Measurements from ENCODE around the gene KCNIP1.

The KCNIP1 gene

GRCh38 chr5:170504616-170505266, 921 bp downstream of the KCNIP1 start:
- H3K9me3 ChIP-seq (ENCODE audit: control insufficient read depth, low read length), result no peaks in the 10 kb centered on the region
- peaks cover 9% of the 10 kb centered on the region for H3K4me1 ChIP-seq (ENCODE audit: control insufficient read depth, insufficient read depth, low read length)
- H3K4me3 ChIP-seq (ENCODE audit: insufficient read depth, low read depth, low read length), result peak overlapping the region; percentile 39
- WGBS, 2 experiments, result 85 to 88% methylated on average over 23 of the region's 23 CpGs
- no peak overlapping the region for H3K27ac ChIP-seq (ENCODE audit: insufficient read depth, low read depth, low read length, poor library complexity, severe bottlenecking)
- no peaks in the 10 kb centered on the region for H3K36me3 ChIP-seq (ENCODE audit: control insufficient read depth, insufficient read depth, low read length)
- H3K27me3 ChIP-seq (ENCODE audit: control insufficient read depth, insufficient read depth, low read length, poor library complexity, severe bottlenecking), result peaks cover 31% of the 10 kb centered on the region

DNA sequence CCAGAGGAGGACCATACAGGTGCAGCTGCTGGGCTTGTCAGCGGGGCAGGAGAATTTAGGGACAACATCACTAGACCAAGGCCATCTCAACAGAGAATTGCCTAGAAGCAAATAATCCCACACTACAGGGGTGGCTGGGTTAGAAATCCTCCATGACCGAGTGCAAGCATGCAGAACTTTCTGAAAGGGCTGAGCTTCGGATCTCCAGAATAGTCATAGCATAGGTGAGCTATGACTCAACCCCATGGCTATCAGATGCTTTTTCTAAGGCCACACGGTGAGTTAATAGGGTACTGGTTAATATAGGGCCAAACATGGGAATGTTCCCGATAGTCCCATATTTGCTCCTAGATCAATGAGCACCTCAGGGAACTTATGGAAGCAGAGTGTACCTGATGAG, 4.2 kb downstream of the KCNIP1 start:
- H3K27me3 ChIP-seq (ENCODE audit: control insufficient read depth, insufficient read depth, low read length, poor library complexity, severe bottlenecking), result peaks cover 31% of the 10 kb centered on the region

DNA sequence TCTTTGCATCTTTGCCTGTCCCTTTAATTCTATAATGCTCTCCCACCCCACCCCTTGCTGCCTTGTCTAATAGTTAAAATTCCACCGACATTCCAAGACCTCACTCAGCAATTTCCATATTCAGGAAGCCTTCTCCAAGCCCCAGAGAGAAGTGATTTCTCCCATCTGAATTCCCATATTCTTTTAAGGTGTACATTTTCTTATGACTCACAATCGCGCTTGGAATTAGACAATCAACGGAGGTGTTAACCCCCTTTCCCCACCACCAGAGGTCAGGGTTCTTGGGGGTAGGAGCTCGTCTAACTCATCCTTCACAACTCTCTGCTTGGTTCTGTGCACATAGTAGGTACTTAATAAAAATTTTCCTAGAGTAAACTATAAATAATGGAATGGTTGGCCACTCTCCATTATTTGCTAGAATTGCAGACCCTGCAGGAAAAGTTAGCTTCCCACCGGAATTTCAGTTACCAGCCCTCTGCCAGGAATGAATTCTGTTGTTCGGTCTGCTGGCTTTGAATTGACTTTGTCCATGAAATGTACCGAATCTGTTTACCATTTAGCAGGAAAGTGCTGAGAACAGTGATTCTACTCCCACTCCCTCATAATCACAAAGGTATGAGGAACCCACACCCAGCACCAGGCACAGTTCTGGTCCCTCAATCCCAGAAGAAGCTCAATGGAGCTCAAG, 5.0 kb downstream of the KCNIP1 start:
- no peaks in the 10 kb centered on the region for H3K36me3 ChIP-seq (ENCODE audit: control insufficient read depth, insufficient read depth, low read length)
- peaks cover 26% of the 10 kb centered on the region for H3K27me3 ChIP-seq (ENCODE audit: control insufficient read depth, insufficient read depth, low read length, poor library complexity, severe bottlenecking)
- H3K4me3 ChIP-seq (ENCODE audit: insufficient read depth, low read depth, low read length), result no peak overlapping the region
- no peak overlapping the region for H3K27ac ChIP-seq (ENCODE audit: insufficient read depth, low read depth, low read length, poor library complexity, severe bottlenecking)
- H3K4me1 ChIP-seq (ENCODE audit: control insufficient read depth, insufficient read depth, low read length), result peaks cover 5% of the 10 kb centered on the region
- WGBS, 2 experiments, result 85 to 88% methylated on average over 7 of the region's 8 CpGs
- H3K9me3 ChIP-seq (ENCODE audit: control insufficient read depth, low read length), result no peaks in the 10 kb centered on the region

More for the DNA sequence above, 4.2 kb downstream of the KCNIP1 start:
- Histone ChIP-seq H3K9me3 (ENCODE audit: control insufficient read depth, low read length) (no peaks in the 10 kb centered on the region), H3K4me1 (ENCODE audit: control insufficient read depth, insufficient read depth, low read length) (peaks cover 5% of the 10 kb centered on the region), H3K27ac (ENCODE audit: insufficient read depth, low read depth, low read length, poor library complexity, severe bottlenecking) (no peak overlapping the region), H3K4me3 (ENCODE audit: insufficient read depth, low read depth, low read length) (no peak overlapping the region), H3K36me3 (ENCODE audit: control insufficient read depth, insufficient read depth, low read length) (no peaks in the 10 kb centered on the region)
- WGBS, 2 experiments, result 91 to 94% methylated on average over 5 of the region's 5 CpGs

DNA sequence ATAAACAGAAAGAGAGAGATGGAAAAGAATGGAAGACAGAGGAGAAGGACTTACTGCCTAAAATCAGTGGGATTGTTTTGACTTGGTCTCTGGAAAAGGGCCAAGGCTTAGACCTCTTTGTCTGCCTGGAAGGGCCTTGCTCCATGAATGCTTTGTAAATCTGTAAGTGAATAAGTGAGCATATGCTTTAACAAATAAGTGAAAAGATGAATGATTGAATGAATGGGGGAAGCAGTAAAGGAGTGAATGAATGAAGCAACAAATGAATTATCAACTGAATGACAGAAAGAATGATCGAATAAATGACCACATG, 5.5 kb downstream of the KCNIP1 start:
- peaks cover 21% of the 10 kb centered on the region for H3K27me3 ChIP-seq (ENCODE audit: control insufficient read depth, insufficient read depth, low read length, poor library complexity, severe bottlenecking)
- peaks cover 5% of the 10 kb centered on the region for H3K4me1 ChIP-seq (ENCODE audit: control insufficient read depth, insufficient read depth, low read length)
- no peaks in the 10 kb centered on the region for H3K36me3 ChIP-seq (ENCODE audit: control insufficient read depth, insufficient read depth, low read length)
- no peak overlapping the region for H3K27ac ChIP-seq (ENCODE audit: insufficient read depth, low read depth, low read length, poor library complexity, severe bottlenecking)
- WGBS, 2 experiments, result 88 to 100% methylated on average over 1 of the region's 1 CpG
- no peaks in the 10 kb centered on the region for H3K9me3 ChIP-seq (ENCODE audit: control insufficient read depth, low read length)
- no peak overlapping the region for H3K4me3 ChIP-seq (ENCODE audit: insufficient read depth, low read depth, low read length)

DNA sequence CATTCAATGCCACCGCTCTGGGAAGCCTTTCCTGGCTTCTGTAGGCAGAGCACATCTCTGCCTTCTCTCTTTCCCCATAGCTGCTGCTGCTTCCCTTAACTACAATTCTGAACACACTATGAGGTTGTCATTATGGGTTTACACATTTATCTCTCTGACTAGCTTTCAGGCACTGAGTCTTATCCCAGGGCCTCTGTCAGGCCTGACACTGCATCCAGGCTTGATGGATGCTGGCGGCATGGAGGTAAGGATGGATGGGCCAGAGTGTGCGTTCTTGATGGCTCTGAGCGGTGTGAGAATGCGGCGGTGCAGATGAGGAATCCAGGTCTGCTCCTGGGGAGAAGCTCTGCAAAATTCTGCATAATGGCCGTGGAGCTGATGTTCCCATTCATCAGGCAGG, 6.3 kb downstream of the KCNIP1 start:
- no peaks in the 10 kb centered on the region for H3K36me3 ChIP-seq (ENCODE audit: control insufficient read depth, insufficient read depth, low read length)
- peaks cover 13% of the 10 kb centered on the region for H3K27me3 ChIP-seq (ENCODE audit: control insufficient read depth, insufficient read depth, low read length, poor library complexity, severe bottlenecking)
- 94 to 95% methylated on average over 7 of the region's 7 CpGs for WGBS, 2 experiments
- H3K9me3 ChIP-seq (ENCODE audit: control insufficient read depth, low read length), result no peaks in the 10 kb centered on the region
- H3K4me3 ChIP-seq (ENCODE audit: insufficient read depth, low read depth, low read length), result no peak overlapping the region
- H3K4me1 ChIP-seq (ENCODE audit: control insufficient read depth, insufficient read depth, low read length), result peaks cover 5% of the 10 kb centered on the region
- H3K27ac ChIP-seq (ENCODE audit: insufficient read depth, low read depth, low read length, poor library complexity, severe bottlenecking), result no peak overlapping the region

DNA sequence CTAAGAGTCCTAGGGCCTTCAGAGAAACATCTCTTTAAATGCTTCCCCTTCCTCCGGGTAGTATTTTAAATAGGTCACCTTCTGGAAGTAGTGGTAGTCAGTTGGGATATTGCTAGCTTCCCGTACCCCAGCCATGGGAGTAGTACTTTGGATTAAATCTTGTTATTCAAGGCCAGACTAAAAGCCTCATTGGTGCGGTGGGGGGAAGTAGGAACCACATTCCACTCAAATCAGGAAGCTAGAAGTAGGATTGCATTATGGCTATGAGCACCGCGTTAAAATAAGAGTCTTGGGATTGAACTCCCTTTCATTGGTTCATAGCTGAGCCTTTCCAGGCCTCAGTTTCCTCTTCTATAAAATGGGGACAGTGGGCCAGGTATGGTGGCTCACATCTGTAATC, 6.7 kb downstream of the KCNIP1 start:
- no peaks in the 10 kb centered on the region for H3K9me3 ChIP-seq (ENCODE audit: control insufficient read depth, low read length)
- peaks cover 8% of the 10 kb centered on the region for H3K27me3 ChIP-seq (ENCODE audit: control insufficient read depth, insufficient read depth, low read length, poor library complexity, severe bottlenecking)
- no peak overlapping the region for H3K27ac ChIP-seq (ENCODE audit: insufficient read depth, low read depth, low read length, poor library complexity, severe bottlenecking)
- no peak overlapping the region for H3K4me3 ChIP-seq (ENCODE audit: insufficient read depth, low read depth, low read length)
- WGBS, 2 experiments, result 95 to 96% methylated on average over 5 of the region's 5 CpGs
- peaks cover 5% of the 10 kb centered on the region for H3K4me1 ChIP-seq (ENCODE audit: control insufficient read depth, insufficient read depth, low read length)
- H3K36me3 ChIP-seq (ENCODE audit: control insufficient read depth, insufficient read depth, low read length), result no peaks in the 10 kb centered on the region

DNA sequence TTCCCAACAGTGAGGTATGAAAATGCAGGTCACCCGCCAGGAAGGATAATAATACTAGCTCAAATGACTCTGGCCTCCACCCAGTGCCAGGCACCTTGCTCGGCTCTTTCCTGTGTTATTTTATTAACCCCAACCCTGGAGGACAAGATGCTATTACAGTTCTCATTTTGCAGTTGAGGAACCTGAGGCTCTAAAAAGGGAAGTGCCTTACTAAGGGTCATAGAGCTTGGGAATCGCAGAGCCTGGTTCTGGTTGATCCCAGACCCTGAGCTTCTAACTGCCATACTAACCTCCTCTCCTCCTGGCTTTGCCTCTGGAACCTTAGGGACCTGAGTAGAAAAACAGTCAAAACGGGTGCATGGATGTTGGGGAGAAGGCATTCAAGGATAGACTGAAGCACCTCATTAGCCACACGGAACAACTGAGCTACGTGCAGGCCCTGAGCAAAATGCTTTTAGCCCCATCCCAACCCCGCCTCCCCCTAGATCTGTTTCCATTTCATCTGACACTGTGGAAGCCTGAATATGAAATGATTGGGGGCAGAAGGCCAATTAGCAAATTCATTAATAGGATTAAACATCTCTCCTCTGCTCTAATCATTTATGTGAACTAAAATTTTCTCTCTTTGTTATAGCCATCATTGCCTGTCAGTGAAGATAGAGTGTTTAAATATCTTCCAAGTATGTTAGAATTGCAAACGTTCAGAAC, 7.9 kb downstream of the KCNIP1 start:
- WGBS, 2 experiments, result 93% methylated on average over 8 of the region's 8 CpGs
- peaks cover 5% of the 10 kb centered on the region for H3K4me1 ChIP-seq (ENCODE audit: control insufficient read depth, insufficient read depth, low read length)
- H3K36me3 ChIP-seq (ENCODE audit: control insufficient read depth, insufficient read depth, low read length), result no peaks in the 10 kb centered on the region
- H3K4me3 ChIP-seq (ENCODE audit: insufficient read depth, low read depth, low read length), result no peak overlapping the region
- H3K27ac ChIP-seq (ENCODE audit: insufficient read depth, low read depth, low read length, poor library complexity, severe bottlenecking), result no peak overlapping the region
- no peaks in the 10 kb centered on the region for H3K9me3 ChIP-seq (ENCODE audit: control insufficient read depth, low read length)
- no peaks in the 10 kb centered on the region for H3K27me3 ChIP-seq (ENCODE audit: control insufficient read depth, insufficient read depth, low read length, poor library complexity, severe bottlenecking)

DNA sequence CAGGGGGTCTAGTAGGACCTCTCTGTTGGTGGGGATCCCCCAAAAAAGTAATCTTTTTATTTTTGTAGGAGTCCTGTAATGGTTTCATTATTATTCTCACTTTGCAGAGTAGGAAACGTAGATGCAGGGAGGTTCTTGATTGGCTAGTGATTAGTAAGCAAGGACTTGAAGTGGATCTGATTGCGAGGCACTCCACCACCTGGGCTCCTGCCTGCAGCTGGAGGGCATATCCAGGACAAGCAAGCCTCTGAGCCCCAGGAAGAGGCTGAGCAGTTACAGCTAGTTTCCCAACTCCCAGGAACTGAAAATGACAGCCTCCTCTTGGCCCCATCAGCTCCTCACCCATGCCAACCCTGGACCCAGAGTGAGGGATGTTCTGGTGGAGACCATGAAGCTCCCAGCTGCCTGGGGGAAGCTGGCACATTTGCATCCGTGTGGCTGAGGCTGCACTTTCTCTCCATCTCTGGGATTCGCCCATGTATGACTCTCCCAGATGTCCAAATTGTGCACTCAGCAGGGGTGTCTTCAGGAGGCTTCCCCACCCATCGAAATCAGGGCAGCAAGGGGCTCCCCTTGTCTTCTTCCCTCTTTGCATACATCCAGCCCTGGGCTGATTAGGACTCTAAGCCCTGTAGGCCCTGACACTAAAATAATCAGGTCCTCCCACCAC, 10.2 kb downstream of the KCNIP1 start:
- H3K4me3 ChIP-seq (ENCODE audit: insufficient read depth, low read depth, low read length), result no peak overlapping the region
- no peak overlapping the region for H3K27ac ChIP-seq (ENCODE audit: insufficient read depth, low read depth, low read length, poor library complexity, severe bottlenecking)
- no peaks in the 10 kb centered on the region for H3K36me3 ChIP-seq (ENCODE audit: control insufficient read depth, insufficient read depth, low read length)
- no peaks in the 10 kb centered on the region for H3K9me3 ChIP-seq (ENCODE audit: control insufficient read depth, low read length)
- WGBS, 2 experiments, result 86 to 88% methylated on average over 5 of the region's 5 CpGs
- H3K27me3 ChIP-seq (ENCODE audit: control insufficient read depth, insufficient read depth, low read length, poor library complexity, severe bottlenecking), result no peaks in the 10 kb centered on the region
- no peaks in the 10 kb centered on the region for H3K4me1 ChIP-seq (ENCODE audit: control insufficient read depth, insufficient read depth, low read length)

DNA sequence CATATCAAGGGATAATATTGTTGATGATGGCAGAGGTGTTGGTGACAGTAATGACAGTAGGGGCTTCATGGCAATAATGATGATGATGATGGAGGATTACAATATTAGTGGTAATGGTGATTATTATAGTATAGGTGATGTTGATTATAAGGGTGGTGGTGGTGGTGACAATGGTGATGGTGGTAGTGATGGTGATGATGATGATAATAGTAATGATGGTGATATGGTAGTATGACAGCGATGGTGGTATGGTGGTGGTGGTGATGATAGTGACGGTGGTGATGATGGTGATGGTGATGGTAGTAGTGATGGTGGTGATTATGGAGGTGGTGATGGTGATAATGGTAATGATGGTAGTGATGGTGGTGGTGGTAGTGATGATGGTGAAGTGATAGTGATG, 13.6 kb downstream of the KCNIP1 start:
- Histone ChIP-seq H3K9me3 (ENCODE audit: control insufficient read depth, low read length) (no peaks in the 10 kb centered on the region), H3K27me3 (ENCODE audit: control insufficient read depth, insufficient read depth, low read length, poor library complexity, severe bottlenecking) (no peaks in the 10 kb centered on the region), H3K4me1 (ENCODE audit: control insufficient read depth, insufficient read depth, low read length) (peaks cover 4% of the 10 kb centered on the region), H3K27ac (ENCODE audit: insufficient read depth, low read depth, low read length, poor library complexity, severe bottlenecking) (no peak overlapping the region), H3K36me3 (ENCODE audit: control insufficient read depth, insufficient read depth, low read length) (no peaks in the 10 kb centered on the region), H3K4me3 (ENCODE audit: insufficient read depth, low read depth, low read length) (no peak overlapping the region)
- WGBS, 2 experiments, result 96% methylated on average over 2 of the region's 2 CpGs

DNA sequence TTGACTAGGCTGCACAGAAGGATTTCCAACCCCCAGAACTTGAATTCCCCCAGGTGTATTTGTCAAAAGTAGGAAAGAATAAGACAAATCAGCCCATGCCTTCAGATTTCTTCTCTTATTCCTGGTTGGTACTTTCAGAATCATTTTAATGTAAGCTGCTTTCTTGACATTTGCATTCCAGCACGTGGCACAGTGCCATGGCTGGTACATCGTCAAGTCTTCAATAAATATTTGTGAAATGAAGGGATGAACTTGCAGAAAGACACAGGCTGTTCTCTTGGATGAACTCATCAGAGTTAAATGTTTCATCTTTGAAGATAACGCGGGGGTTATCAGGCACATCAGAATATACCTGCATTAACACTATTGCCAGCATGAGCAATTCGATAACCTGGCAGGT, 14.5 kb downstream of the KCNIP1 start:
- H3K27ac ChIP-seq (ENCODE audit: insufficient read depth, low read depth, low read length, poor library complexity, severe bottlenecking), result no peak overlapping the region
- peaks cover 13% of the 10 kb centered on the region for H3K4me1 ChIP-seq (ENCODE audit: control insufficient read depth, insufficient read depth, low read length)
- WGBS, 2 experiments, result 93 to 96% methylated on average over 5 of the region's 5 CpGs
- no peak overlapping the region for H3K4me3 ChIP-seq (ENCODE audit: insufficient read depth, low read depth, low read length)
- no peaks in the 10 kb centered on the region for H3K9me3 ChIP-seq (ENCODE audit: control insufficient read depth, low read length)
- H3K36me3 ChIP-seq (ENCODE audit: control insufficient read depth, insufficient read depth, low read length), result no peaks in the 10 kb centered on the region
- H3K27me3 ChIP-seq (ENCODE audit: control insufficient read depth, insufficient read depth, low read length, poor library complexity, severe bottlenecking), result no peaks in the 10 kb centered on the region
